Neural progenitor cell (in vitro differentiated cells): ENCODE data around the gene RNF125.

Experiments
- EZH2 ChIP-seq: fragments of 200-600 bp; sonication (generic); IDR thresholded peaks from 2 replicates; pipeline ENCODE4 v1.6.1; 2017; ENCODE audit warnings: antibody characterized with exemption, mild to moderate bottlenecking, moderate library complexity
- EZH2phosphoT487 ChIP-seq: fragments of 200-600 bp; sonication (generic); IDR thresholded peaks from 2 replicates; pipeline ENCODE4 v1.6.1; 2017; ENCODE audit warnings: antibody characterized with exemption
- TF ChIP-seq, protein P1 (sequence below): fragments of 200-600 bp; sonication (generic); IDR thresholded peaks from 2 replicates; pipeline ENCODE4 v1.5.1; 2017; ENCODE audit warnings: antibody characterized with exemption, mild to moderate bottlenecking

GRCh38 chr18:32067375-32068167, 48.9 kb downstream of the RNF125 start:
- TF ChIP-seq, protein P1, sequence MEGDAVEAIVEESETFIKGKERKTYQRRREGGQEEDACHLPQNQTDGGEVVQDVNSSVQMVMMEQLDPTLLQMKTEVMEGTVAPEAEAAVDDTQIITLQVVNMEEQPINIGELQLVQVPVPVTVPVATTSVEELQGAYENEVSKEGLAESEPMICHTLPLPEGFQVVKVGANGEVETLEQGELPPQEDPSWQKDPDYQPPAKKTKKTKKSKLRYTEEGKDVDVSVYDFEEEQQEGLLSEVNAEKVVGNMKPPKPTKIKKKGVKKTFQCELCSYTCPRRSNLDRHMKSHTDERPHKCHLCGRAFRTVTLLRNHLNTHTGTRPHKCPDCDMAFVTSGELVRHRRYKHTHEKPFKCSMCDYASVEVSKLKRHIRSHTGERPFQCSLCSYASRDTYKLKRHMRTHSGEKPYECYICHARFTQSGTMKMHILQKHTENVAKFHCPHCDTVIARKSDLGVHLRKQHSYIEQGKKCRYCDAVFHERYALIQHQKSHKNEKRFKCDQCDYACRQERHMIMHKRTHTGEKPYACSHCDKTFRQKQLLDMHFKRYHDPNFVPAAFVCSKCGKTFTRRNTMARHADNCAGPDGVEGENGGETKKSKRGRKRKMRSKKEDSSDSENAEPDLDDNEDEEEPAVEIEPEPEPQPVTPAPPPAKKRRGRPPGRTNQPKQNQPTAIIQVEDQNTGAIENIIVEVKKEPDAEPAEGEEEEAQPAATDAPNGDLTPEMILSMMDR: no peak
- no peak for TF ChIP-seq EZH2phosphoT487
- TF ChIP-seq EZH2: no peak
